ENCODE results near the gene CNBP. TPM values are rescaled to one million over a fixed set of nuclear protein-coding genes. Genes with fewer than 3 reads are reported as not detected.

The CNBP gene
- total and polyA plus RNA-seq, 2 of the 13 experiments (the other 11 are each of a cell fraction or from before 2014, with no cell fraction given): 282 to 354 TPM

DNA sequence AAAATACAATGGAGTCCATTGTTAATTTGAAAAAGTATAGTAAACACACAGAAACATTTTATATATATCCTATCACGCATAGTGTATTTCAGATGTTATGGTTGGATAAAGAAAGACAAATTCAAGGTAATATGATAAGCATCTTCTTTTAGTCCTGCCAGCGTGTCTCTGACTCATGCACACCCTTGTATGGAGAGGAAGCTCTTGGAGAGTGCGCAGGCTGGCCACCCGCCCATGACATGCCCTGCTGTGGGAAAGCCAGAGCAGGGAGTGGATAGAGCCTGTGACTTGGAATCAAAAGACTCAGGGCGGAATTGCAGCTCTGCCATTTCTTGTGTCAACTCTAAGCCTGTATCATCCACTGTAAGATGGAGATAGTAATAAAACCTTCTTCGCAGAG is 42.7 kb upstream of the CNBP start:
- Histone ChIP-seq H3K27ac (ENCODE audit: extremely low read length, insufficient read depth, low read length) (no peak overlapping the region), H3K36me3 (replicated peaks in 1 of 2; ENCODE audit: control insufficient read depth in 1 of 2, insufficient read depth in 2 of 2, low read length in 2 of 2) (no peaks in the 10 kb centered on the region), H3K4me1 (ENCODE audit: insufficient read depth, low read length) (peaks cover 72% of the 10 kb centered on the region), H3K9me3 (ENCODE audit: low read length) (no peaks in the 10 kb centered on the region), H3K9ac (ENCODE audit: insufficient read depth, low read depth, low read length) (no peak overlapping the region), H2AFZ (ENCODE audit: low read length) (peak overlapping the region; percentile 2), H4K20me1 (ENCODE audit: insufficient read depth, low read length) (no peaks in the 10 kb centered on the region), H3K4me3 (replicated peaks in 1 of 3; ENCODE audit: insufficient read depth in 1 of 3, low read depth in 2 of 3, low read length in 3 of 3) (no peak overlapping the region), H3K79me2 (ENCODE audit: insufficient read depth, low read length) (no peaks in the 10 kb centered on the region), H3K4me2 (ENCODE audit: low read depth, low read length) (no peak overlapping the region), H3K27me3 (ENCODE audit: control insufficient read depth in 1 of 2, insufficient read depth in 2 of 2, low read length in 2 of 2) (no peaks in the 10 kb centered on the region)
- in situ Hi-C loops (cut with HindIII; ENCODE audit: extremely low pct_ligation_motif_present, low pct_unique_long_range_greater_than_20kb): no loop called here
- FAIRE-seq (no peak), ATAC-seq (no peak), DNase-seq (ENCODE audit: low spot score) (no peak)
- ChIA-PET CTCF (ENCODE audit: low intra/inter-chr PET ratio, low total read pairs) (no interaction called here), POLR2A (interaction anchor here (0.8 to 2.0 kb wide), 2 partner anchors 23 to 40 kb away, joined by 3 to 15 read pairs; partner anchors contain the start of gene COPG1)
- BruUV-seq (replicated peaks): no TSS peak
- WGBS (ENCODE audit: low lambda C conversion rate): 97% methylated on average over 6 of the region's 6 CpGs
- intact Hi-C loops (cut with micrococcal nuclease; ENCODE audit: unreplicated experiment): loop anchor here (5.0 kb wide), 1 partner anchor 44 kb away; the partner anchor contains the start of gene CNBP
- TF ChIP-seq TBX2 (CRISPR knock-in tag; IDR thresholded peaks at IDR 0.05; ENCODE audit: borderline replicate concordance) (no peak), ZNF138 (CRISPR knock-in tag; IDR thresholded peaks at IDR 0.05; ENCODE audit: low read depth) (no peak), RFXANK (CRISPR knock-in tag; IDR thresholded peaks at IDR 0.05) (no peak), ARNTL (CRISPR knock-in tag; IDR thresholded peaks at IDR 0.05) (no peak), MAZ (IDR thresholded peaks at IDR 0.05; ENCODE audit: borderline replicate concordance, low read depth, low read length) (no peak), MAZ (CRISPR knock-in tag; IDR thresholded peaks at IDR 0.05; ENCODE audit: low read depth) (no peak), TARDBP (CRISPR knock-in tag; IDR thresholded peaks at IDR 0.05) (no peak), HOXA5 (CRISPR knock-in tag; IDR thresholded peaks at IDR 0.05) (no peak), TAF15 (IDR thresholded peaks at IDR 0.05; ENCODE audit: low read depth, low read length, poor library complexity, severe bottlenecking) (no peak), GABPA (IDR thresholded peaks at IDR 0.05; ENCODE audit: low read depth, low read length) (no peak), GABPA (CRISPR knock-in tag; IDR thresholded peaks at IDR 0.05; ENCODE audit: low read depth) (no peak), MTA1 (CRISPR knock-in tag; IDR thresholded peaks at IDR 0.05; ENCODE audit: borderline replicate concordance) (no peak), MED13 (CRISPR knock-in tag; IDR thresholded peaks at IDR 0.05) (no peak)
- TF ChIP-seq, protein P1, sequence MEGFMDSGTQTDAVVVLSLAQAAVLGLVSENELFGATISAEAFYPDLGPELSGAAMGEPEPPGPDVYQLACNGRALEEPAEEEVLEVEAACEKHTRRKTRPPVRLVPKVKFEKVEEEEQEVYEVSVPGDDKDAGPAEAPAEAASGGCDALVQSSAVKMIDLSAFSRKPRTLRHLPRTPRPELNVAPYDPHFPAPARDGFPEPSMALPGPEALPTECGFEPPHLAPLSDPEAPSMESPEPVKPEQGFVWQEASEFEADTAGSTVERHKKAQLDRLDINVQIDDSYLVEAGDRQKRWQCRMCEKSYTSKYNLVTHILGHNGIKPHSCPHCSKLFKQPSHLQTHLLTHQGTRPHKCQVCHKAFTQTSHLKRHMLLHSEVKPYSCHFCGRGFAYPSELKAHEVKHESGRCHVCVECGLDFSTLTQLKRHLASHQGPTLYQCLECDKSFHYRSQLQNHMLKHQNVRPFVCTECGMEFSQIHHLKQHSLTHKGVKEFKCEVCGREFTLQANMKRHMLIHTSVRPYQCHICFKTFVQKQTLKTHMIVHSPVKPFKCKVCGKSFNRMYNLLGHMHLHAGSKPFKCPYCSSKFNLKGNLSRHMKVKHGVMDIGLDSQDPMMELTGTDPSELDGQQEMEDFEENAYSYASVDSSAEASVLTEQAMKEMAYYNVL (CRISPR knock-in tag; IDR thresholded peaks at IDR 0.05; ENCODE audit: borderline replicate concordance): no peak
- TF ChIP-seq, protein P2, sequence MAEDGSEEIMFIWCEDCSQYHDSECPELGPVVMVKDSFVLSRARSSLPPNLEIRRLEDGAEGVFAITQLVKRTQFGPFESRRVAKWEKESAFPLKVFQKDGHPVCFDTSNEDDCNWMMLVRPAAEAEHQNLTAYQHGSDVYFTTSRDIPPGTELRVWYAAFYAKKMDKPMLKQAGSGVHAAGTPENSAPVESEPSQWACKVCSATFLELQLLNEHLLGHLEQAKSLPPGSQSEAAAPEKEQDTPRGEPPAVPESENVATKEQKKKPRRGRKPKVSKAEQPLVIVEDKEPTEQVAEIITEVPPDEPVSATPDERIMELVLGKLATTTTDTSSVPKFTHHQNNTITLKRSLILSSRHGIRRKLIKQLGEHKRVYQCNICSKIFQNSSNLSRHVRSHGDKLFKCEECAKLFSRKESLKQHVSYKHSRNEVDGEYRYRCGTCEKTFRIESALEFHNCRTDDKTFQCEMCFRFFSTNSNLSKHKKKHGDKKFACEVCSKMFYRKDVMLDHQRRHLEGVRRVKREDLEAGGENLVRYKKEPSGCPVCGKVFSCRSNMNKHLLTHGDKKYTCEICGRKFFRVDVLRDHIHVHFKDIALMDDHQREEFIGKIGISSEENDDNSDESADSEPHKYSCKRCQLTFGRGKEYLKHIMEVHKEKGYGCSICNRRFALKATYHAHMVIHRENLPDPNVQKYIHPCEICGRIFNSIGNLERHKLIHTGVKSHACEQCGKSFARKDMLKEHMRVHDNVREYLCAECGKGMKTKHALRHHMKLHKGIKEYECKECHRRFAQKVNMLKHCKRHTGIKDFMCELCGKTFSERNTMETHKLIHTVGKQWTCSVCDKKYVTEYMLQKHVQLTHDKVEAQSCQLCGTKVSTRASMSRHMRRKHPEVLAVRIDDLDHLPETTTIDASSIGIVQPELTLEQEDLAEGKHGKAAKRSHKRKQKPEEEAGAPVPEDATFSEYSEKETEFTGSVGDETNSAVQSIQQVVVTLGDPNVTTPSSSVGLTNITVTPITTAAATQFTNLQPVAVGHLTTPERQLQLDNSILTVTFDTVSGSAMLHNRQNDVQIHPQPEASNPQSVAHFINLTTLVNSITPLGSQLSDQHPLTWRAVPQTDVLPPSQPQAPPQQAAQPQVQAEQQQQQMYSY (CRISPR knock-in tag; IDR thresholded peaks at IDR 0.05): no peak

Measured in HepG2 (cell line).